KMS-11 (cell line): ENCODE data around the gene P2RX5.

Experiments used
- H2AFZ ChIP-seq: fragments of 200-600 bp; sonication (generic); 2 replicates; pipeline ENCODE4 v1.6.1; 2016; ENCODE audit warnings: antibody characterized with exemption, mixed run types, low read depth
- H3K27ac ChIP-seq: fragments of 200-600 bp; sonication (generic); 2 replicates; pipeline ENCODE4 v1.6.1; 2016; ENCODE audit warnings: mild to moderate bottlenecking, mixed run types
- H3K27me3 ChIP-seq: fragments of 200-600 bp; sonication (generic); 2 replicates; pipeline ENCODE4 v1.6.1; 2017; ENCODE audit warnings: mild to moderate bottlenecking, low read depth, mixed run types, moderate library complexity; ENCODE audit not compliant: insufficient read depth
- H3K36me3 ChIP-seq: fragments of 200-600 bp; sonication (generic); 2 replicates; pipeline ENCODE4 v1.6.1; 2017; ENCODE audit warnings: mild to moderate bottlenecking, mixed run types; ENCODE audit not compliant: insufficient read depth
- H3K4me1 ChIP-seq: fragments of 200-600 bp; sonication (generic); 2 replicates; pipeline ENCODE4 v1.6.1; 2016; ENCODE audit warnings: mild to moderate bottlenecking, low read depth, mixed run types; ENCODE audit not compliant: poor library complexity, severe bottlenecking
- H3K4me2 ChIP-seq: fragments of 200-600 bp; sonication (generic); 2 replicates; pipeline ENCODE4 v1.7.0; 2016; ENCODE audit warnings: mild to moderate bottlenecking, mixed run types
- H3K4me3 ChIP-seq: fragments of 200-600 bp; sonication (generic); IDR thresholded peaks from 2 replicates; pipeline ENCODE4 v1.6.1; 2017; ENCODE audit warnings: low read depth, low read length, mixed read lengths; ENCODE audit not compliant: insufficient read depth
- H3K79me2 ChIP-seq: fragments of 200-600 bp; sonication (generic); 2 replicates; pipeline ENCODE4 v1.6.1; 2016; ENCODE audit warnings: low read depth, mixed run types; ENCODE audit not compliant: insufficient read depth
- H3K9ac ChIP-seq: fragments of 200-600 bp; sonication (generic); 2 replicates; pipeline ENCODE4 v1.6.1; 2016; ENCODE audit warnings: mild to moderate bottlenecking, mixed run types
- H4K20me1 ChIP-seq: fragments of 200-600 bp; sonication (generic); 2 replicates; pipeline ENCODE4 v1.6.1; 2016; ENCODE audit warnings: mild to moderate bottlenecking, mixed run types; ENCODE audit not compliant: insufficient read depth
- TF ChIP-seq, protein P1 (sequence below): fragments of 200-600 bp; sonication (generic); conservative IDR thresholded peaks from 2 replicates; pipeline ENCODE4 v1.6.1; 2017; ENCODE audit warnings: low read depth, mild to moderate bottlenecking, antibody characterized with exemption, low read length, moderate library complexity, mixed read lengths

P2RX5 gene

DNA sequence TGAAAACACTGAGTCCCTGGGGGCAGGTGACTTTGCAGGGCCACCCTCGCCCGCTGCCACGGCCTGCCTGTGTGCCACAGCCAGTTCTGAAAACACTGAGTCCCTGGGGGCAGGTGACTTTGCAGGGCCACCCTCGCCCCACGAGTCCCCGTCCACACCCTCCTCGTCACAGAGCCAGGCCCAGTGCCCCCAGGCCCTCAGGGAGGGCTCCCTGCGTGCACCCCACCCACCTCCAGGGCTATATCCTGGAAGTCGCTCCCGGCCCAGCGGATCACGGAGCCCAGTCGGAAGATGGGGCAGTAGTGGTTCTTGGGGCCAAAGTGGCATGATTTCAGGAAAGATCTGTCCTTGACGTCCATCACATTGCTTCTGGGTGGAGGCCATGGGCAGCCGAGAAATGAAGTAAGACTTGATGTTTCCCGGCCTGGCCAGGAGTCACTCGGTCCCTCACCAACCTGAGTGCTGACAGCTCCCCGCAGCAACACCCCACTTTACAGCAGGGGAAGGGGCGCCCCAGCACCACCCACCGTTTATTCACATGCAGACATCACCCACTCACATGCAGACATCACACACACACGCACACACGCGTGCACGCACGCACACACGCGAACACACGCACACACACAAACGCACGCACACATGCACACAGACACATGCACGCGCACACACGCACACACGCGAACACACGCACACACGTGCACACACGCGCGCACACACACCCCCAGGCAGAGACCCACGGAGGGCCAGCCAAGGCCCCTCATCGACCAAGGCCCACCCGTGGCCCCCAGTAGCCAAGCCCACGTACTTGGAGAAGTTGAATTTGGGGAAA is 6.5 kb downstream of the P2RX5 start:
- H3K4me3 ChIP-seq, result no peak overlapping the region
- H3K9ac ChIP-seq, result no peak overlapping the region
- TF ChIP-seq, protein P1, sequence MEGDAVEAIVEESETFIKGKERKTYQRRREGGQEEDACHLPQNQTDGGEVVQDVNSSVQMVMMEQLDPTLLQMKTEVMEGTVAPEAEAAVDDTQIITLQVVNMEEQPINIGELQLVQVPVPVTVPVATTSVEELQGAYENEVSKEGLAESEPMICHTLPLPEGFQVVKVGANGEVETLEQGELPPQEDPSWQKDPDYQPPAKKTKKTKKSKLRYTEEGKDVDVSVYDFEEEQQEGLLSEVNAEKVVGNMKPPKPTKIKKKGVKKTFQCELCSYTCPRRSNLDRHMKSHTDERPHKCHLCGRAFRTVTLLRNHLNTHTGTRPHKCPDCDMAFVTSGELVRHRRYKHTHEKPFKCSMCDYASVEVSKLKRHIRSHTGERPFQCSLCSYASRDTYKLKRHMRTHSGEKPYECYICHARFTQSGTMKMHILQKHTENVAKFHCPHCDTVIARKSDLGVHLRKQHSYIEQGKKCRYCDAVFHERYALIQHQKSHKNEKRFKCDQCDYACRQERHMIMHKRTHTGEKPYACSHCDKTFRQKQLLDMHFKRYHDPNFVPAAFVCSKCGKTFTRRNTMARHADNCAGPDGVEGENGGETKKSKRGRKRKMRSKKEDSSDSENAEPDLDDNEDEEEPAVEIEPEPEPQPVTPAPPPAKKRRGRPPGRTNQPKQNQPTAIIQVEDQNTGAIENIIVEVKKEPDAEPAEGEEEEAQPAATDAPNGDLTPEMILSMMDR, result no peak
- no peak overlapping the region for H2AFZ ChIP-seq
- H3K27ac ChIP-seq, result no peak overlapping the region
- no peaks in the 10 kb centered on the region for H3K36me3 ChIP-seq
- no peaks in the 10 kb centered on the region for H4K20me1 ChIP-seq
- no peaks in the 10 kb centered on the region; the same call in 1 of the 2 replicates for H3K79me2 ChIP-seq
- no peaks in the 10 kb centered on the region for H3K27me3 ChIP-seq
- H3K4me1 ChIP-seq, result peaks cover 12% of the 10 kb centered on the region
- H3K4me2 ChIP-seq, result no peak overlapping the region

DNA sequence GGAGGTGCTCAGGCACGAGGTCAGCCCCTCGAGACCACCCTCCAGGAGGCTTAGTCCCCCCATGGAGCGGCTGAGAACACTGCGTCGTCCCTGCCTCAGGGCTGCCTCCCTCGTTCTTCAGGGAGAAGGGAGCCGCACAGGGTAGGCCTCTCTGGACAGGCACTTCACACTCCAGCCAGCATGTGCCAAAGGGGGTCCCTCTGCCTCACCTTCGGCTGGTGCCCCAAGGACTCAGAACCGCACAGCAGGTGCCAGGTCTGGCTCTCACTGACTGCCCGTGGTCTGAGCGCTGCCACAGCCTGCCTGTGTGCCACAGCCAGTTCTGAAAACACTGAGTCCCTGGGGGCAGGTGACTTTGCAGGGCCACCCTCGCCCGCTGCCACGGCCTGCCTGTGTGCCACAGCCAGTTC is 7.1 kb downstream of the P2RX5 start:
- TF ChIP-seq, protein P1, result no peak
- Histone ChIP-seq H3K4me2 (no peak overlapping the region), H3K4me3 (no peak overlapping the region), H3K36me3 (no peaks in the 10 kb centered on the region), H3K27ac (no peak overlapping the region), H3K9ac (no peak overlapping the region), H3K27me3 (no peaks in the 10 kb centered on the region), H2AFZ (no peak overlapping the region), H3K79me2 (no peaks in the 10 kb centered on the region; the same call in 1 of the 2 replicates), H4K20me1 (no peaks in the 10 kb centered on the region), H3K4me1 (peaks cover 8% of the 10 kb centered on the region)

DNA sequence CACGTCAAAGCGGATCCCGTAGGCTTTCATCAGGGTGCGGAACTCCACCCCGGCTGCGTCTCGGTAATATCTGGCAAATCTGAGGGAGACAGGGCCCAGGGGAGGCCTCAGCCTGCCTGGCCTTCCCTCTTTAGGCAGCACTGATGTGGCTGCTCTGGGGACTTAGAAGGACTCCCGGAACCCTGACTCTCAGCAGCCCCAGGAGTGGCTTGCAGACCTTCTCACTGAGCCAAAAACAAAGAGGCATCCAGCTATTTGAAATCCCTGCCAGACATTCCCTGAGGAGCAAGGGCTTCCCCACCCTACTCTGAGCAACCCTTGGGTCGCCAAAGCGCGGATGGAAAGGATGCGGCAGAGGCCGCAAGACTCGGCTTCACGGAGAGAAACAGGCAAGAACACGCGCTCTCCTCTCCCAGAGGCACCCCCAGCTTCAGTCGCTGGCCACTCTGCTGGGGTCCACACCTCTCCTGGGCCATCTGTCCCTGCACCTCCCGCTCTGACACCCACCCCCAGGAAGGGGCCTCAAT is 7.9 kb downstream of the P2RX5 start:
- Histone ChIP-seq H2AFZ (no peak overlapping the region), H3K36me3 (no peaks in the 10 kb centered on the region), H3K79me2 (no peaks in the 10 kb centered on the region; the same call in 1 of the 2 replicates), H3K27me3 (no peaks in the 10 kb centered on the region), H3K4me1 (peaks cover 4% of the 10 kb centered on the region), H4K20me1 (no peaks in the 10 kb centered on the region), H3K9ac (no peak overlapping the region), H3K4me2 (no peak overlapping the region), H3K4me3 (no peak overlapping the region), H3K27ac (no peak overlapping the region)
- TF ChIP-seq, protein P1, result no peak

DNA sequence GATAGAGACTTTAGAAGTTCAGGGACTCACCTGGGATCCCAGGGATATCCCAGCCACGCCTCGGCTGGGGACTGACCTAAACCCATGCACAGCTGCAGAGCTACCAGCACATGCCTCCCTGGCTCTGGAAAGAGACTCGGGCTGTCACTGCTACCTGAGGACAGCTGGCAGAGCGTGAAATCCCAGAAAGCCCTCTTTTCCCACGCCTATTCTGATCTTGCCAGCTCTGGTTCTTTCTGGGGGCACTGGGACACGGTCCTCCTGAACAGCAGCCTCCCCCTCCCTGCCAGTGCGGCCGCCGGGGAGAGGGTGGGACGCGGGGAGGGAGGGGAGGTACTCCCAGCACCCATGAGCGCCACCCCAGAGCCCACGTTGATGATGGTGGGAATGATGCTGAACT is 10.8 kb downstream of the P2RX5 start:
- Histone ChIP-seq H3K27me3 (no peaks in the 10 kb centered on the region), H3K4me2 (no peak overlapping the region), H3K4me1 (peaks cover 4% of the 10 kb centered on the region), H3K9ac (no peak overlapping the region), H2AFZ (no peak overlapping the region), H3K79me2 (no peaks in the 10 kb centered on the region), H3K4me3 (no peak overlapping the region), H3K36me3 (no peaks in the 10 kb centered on the region), H4K20me1 (no peaks in the 10 kb centered on the region), H3K27ac (no peak overlapping the region)
- TF ChIP-seq, protein P1, result no peak
